H9 (cell line): ENCODE results near the gene GNAO1. TPM values are rescaled to one million over a fixed set of nuclear protein-coding genes. Genes with fewer than 3 reads are reported as not detected.

Experiments
- DNase-seq: peaks from one replicate; pipeline ENCODE4 v3.0.0-alpha.2; 2017
- H2AFZ ChIP-seq: one replicate; pipeline ENCODE4 v1.6.1; 2013; ENCODE audit warnings: mild to moderate bottlenecking, low read length, control low read depth, moderate library complexity
- H2AK5ac ChIP-seq: 2 replicates; pipeline ENCODE4 v1.6.1; 2013; ENCODE audit warnings: low read length, control low read depth, mixed read lengths; ENCODE audit not compliant: insufficient read length
- H2BK120ac ChIP-seq: one replicate; pipeline ENCODE4 v1.6.1; 2013; ENCODE audit warnings: low read depth, mild to moderate bottlenecking, low read length, control low read depth, inconsistent platforms; ENCODE audit not compliant: poor library complexity, severe bottlenecking
- H2BK12ac ChIP-seq: 2 replicates; pipeline ENCODE4 v1.6.1; 2013; ENCODE audit warnings: low read length, control low read depth, mixed read lengths, low read depth; ENCODE audit not compliant: insufficient read length
- H2BK15ac ChIP-seq: 2 replicates; pipeline ENCODE4 v1.6.1; 2013; ENCODE audit warnings: low read depth, low read length, control low read depth
- H2BK20ac ChIP-seq: one replicate; pipeline ENCODE4 v1.6.1; 2013; ENCODE audit warnings: low read depth, mild to moderate bottlenecking, low read length, control low read depth, inconsistent platforms; ENCODE audit not compliant: poor library complexity, severe bottlenecking
- H2BK5ac ChIP-seq: 2 replicates; pipeline ENCODE4 v1.6.1; 2013; ENCODE audit warnings: low read length, control low read depth, mixed read lengths; ENCODE audit not compliant: insufficient read length
- H3K14ac ChIP-seq: 2 replicates; pipeline ENCODE4 v1.6.1; 2013; ENCODE audit warnings: low read length, control low read depth; ENCODE audit not compliant: insufficient read depth
- H3K18ac ChIP-seq: 2 replicates; pipeline ENCODE4 v1.6.1; 2013; ENCODE audit warnings: low read depth, mild to moderate bottlenecking, mixed read lengths, low read length, control low read depth; ENCODE audit not compliant: insufficient read length
- H3K23ac ChIP-seq: 2 replicates; pipeline ENCODE4 v1.6.1; 2013; ENCODE audit warnings: low read length, control low read depth, mixed read lengths, low read depth; ENCODE audit not compliant: insufficient read length
- H3K23me2 ChIP-seq: 2 replicates; pipeline ENCODE4 v1.6.1; 2013; ENCODE audit warnings: low read depth, mild to moderate bottlenecking, mixed read lengths, low read length, control low read depth; ENCODE audit not compliant: insufficient read length, poor library complexity, severe bottlenecking
- H3K27ac ChIP-seq: 2 replicates; pipeline ENCODE4 v1.5.1; 2013; ENCODE audit warnings: low read length, control low read depth, mixed read lengths, low read depth; ENCODE audit not compliant: insufficient read length
- H3K27me3 ChIP-seq: 2 replicates; pipeline ENCODE4 v1.6.1; 2013; ENCODE audit warnings: low read length, control low read depth, inconsistent platforms; ENCODE audit not compliant: insufficient read depth
- H3K4ac ChIP-seq: 2 replicates; pipeline ENCODE4 v1.6.1; 2013; ENCODE audit warnings: low read depth, mild to moderate bottlenecking, control low read depth, inconsistent platforms, low read length, moderate library complexity
- H3K4me1 ChIP-seq: 2 replicates; pipeline ENCODE4 v1.6.1; 2013; ENCODE audit warnings: low read length, control low read depth, inconsistent platforms; ENCODE audit not compliant: insufficient read depth
- H3K4me2 ChIP-seq: 2 replicates; pipeline ENCODE4 v1.6.1; 2013; ENCODE audit warnings: low read length, control low read depth, mixed read lengths; ENCODE audit not compliant: insufficient read length, insufficient read depth
- H3K56ac ChIP-seq: 2 replicates; pipeline ENCODE4 v1.6.1; 2013; ENCODE audit warnings: low read depth, mild to moderate bottlenecking, mixed read lengths, low read length, control low read depth; ENCODE audit not compliant: insufficient read length
- H3K79me1 ChIP-seq: 2 replicates; pipeline ENCODE4 v1.6.1; 2013; ENCODE audit warnings: low read depth, mild to moderate bottlenecking, moderate library complexity, low read length, control low read depth, inconsistent platforms; ENCODE audit not compliant: insufficient read depth, poor library complexity, severe bottlenecking
- H3K79me2 ChIP-seq: 2 replicates; pipeline ENCODE4 v1.6.1; 2013; ENCODE audit warnings: low read length, control low read depth, inconsistent platforms; ENCODE audit not compliant: insufficient read depth
- H3K9ac ChIP-seq: 2 replicates; pipeline ENCODE4 v1.6.1; 2013; ENCODE audit warnings: low read length, control low read depth, mixed read lengths; ENCODE audit not compliant: insufficient read length; ENCODE audit errors: extremely low read depth
- H3K9me3 ChIP-seq: one replicate; pipeline ENCODE4 v1.6.1; 2013; ENCODE audit warnings: low read depth, low read length, inconsistent platforms; ENCODE audit not compliant: control insufficient read depth
- H3T11ph ChIP-seq: one replicate; pipeline ENCODE4 v1.6.1; 2013; ENCODE audit warnings: mild to moderate bottlenecking, low read length, control low read depth, inconsistent platforms
- H4K20me1 ChIP-seq: one replicate; pipeline ENCODE4 v1.6.1; 2013; ENCODE audit not compliant: control insufficient read depth, insufficient read length, insufficient read depth
- H4K5ac ChIP-seq: 2 replicates; pipeline ENCODE4 v1.6.1; 2013; ENCODE audit warnings: low read depth, mild to moderate bottlenecking, mixed read lengths, low read length, control low read depth; ENCODE audit not compliant: insufficient read length
- H4K8ac ChIP-seq: replicated peaks from 2 replicates; pipeline ENCODE4 v1.6.1; 2013; ENCODE audit warnings: low read length, control low read depth, mixed read lengths, low read depth; ENCODE audit not compliant: insufficient read length
- H4K91ac ChIP-seq: 2 replicates; pipeline ENCODE4 v1.6.1; 2013; ENCODE audit warnings: low read depth, mild to moderate bottlenecking, moderate library complexity, mixed read lengths, low read length, control low read depth; ENCODE audit not compliant: insufficient read length
- H3K27ac Mint-ChIP-seq, 3 experiments: 2 replicates in 2 of 3; 3 replicates in 1 of 3; pipeline ENCODE4 v1.8.0; 2020 to 2021; ENCODE audit warnings: mixed read lengths in 3 of 3, mild to moderate bottlenecking in 1 of 3, moderate library complexity in 1 of 3
- H3K27me3 Mint-ChIP-seq: 2 replicates; pipeline ENCODE4 v1.8.0; 2021; ENCODE audit warnings: low read depth, mild to moderate bottlenecking, moderate library complexity, mixed read lengths
- H3K36me3 Mint-ChIP-seq, 3 experiments: 2 replicates in 2 of 3; 3 replicates in 1 of 3; pipeline ENCODE4 v1.8.0; 2020 to 2021; ENCODE audit warnings: low read depth in 3 of 3, mixed read lengths in 3 of 3; ENCODE audit not compliant: insufficient read depth in 1 of 3
- H3K4me1 Mint-ChIP-seq, 2 experiments: 2 replicates each; pipeline ENCODE4 v1.8.0; 2020; ENCODE audit warnings: mixed read lengths in 2 of 2
- H3K4me3 Mint-ChIP-seq, 2 experiments: 2 replicates in 1 of 2; 3 replicates in 1 of 2; pipeline ENCODE4 v1.8.0; 2020 to 2021; ENCODE audit warnings: mild to moderate bottlenecking in 2 of 2, mixed read lengths in 2 of 2, moderate library complexity in 1 of 2
- H3K9me3 Mint-ChIP-seq, 2 experiments: 2 replicates in 1 of 2; 3 replicates in 1 of 2; pipeline ENCODE4 v1.8.0; 2020; ENCODE audit warnings: mild to moderate bottlenecking in 2 of 2, mixed read lengths in 2 of 2, moderate library complexity in 1 of 2
- WGBS: extraction: QIAGEN DNeasy Blood & Tissue Kit; methylation state at CpG from one replicate; pipeline ENCODE4 v1.1.7; 2013; ENCODE audit warnings: missing lambda C conversion rate, low lambda C conversion rate, mixed read lengths; ENCODE audit not compliant: insufficient read length; ENCODE audit errors: extremely low coverage; 5-methylcytosine and 5-hydroxymethylcytosine counted together
- total RNA-seq: library from RNA; stranded (reverse); gene quantifications from 2 replicates; pipeline ENCODE4 v1.2.1, GENCODE V29; 2021
- TF ChIP-seq, protein P1 (sequence below): fragments of 200-600 bp; sonication (generic); conservative IDR thresholded peaks from 3 replicates; pipeline ENCODE4 v1.8.0; 2021; ENCODE audit warnings: antibody characterized with exemption, mild to moderate bottlenecking

GNAO1 gene
- total RNA-seq, 1 experiment from 2014 or later: 16.9 TPM

DNA sequence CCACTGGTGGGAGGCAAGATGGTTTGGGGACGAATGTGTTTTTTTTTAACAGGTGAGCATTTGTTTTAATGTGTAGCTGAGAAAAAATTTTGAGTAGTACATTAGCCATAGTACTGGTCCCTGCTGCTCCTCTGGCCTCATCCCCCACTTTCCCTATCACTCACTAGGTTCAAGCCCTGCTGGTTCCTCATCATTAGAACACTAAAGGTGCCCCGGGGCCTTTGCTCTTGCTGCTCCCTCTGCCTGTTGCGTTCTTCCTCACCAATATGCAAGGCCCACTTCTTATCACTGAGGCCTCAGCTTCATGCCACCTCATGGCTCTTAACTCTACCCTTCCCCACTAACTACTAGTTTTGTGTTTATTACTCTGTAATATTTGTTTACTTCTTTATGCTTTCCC, 74.5 kb downstream of the GNAO1 start:
- Histone ChIP-seq H2AFZ (no peak overlapping the region), H2AK5ac (no peak overlapping the region), H3K4ac (no peak overlapping the region), H3K79me1 (no peaks in the 10 kb centered on the region), H3K23me2 (no peaks in the 10 kb centered on the region), H2BK120ac (no peak overlapping the region), H3K14ac (no peak overlapping the region), H3K23ac (no peak overlapping the region), H3T11ph (no peak overlapping the region), H2BK20ac (no peak overlapping the region), H3K4me2 (no peak overlapping the region), H4K20me1 (no peaks in the 10 kb centered on the region), H2BK15ac (no peak overlapping the region), H4K91ac (no peak overlapping the region), H3K27me3 (no peaks in the 10 kb centered on the region), H2BK5ac (no peak overlapping the region), H3K9ac (no peak overlapping the region), H3K4me1 (peaks cover 9% of the 10 kb centered on the region; the same call in 1 of the 2 replicates), H4K8ac (no peak overlapping the region), H4K5ac (no peak overlapping the region), H3K79me2 (no peaks in the 10 kb centered on the region), H2BK12ac (no peak overlapping the region), H3K18ac (no peak overlapping the region), H3K56ac (no peak overlapping the region), H3K9me3 (no peaks in the 10 kb centered on the region), H3K27ac (no peak overlapping the region)
- Mint-ChIP-seq H3K27ac (no peak overlapping the region), H3K9me3 (no peaks in the 10 kb centered on the region), H3K4me1 (peaks cover 27 to 28% of the 10 kb centered on the region in 2 experiments), H3K4me3 (no peak overlapping the region), H3K36me3 (no peaks in the 10 kb centered on the region), H3K27me3 (no peaks in the 10 kb centered on the region)
- WGBS: 100% methylated on average over 1 of the region's 3 CpGs
- TF ChIP-seq, protein P1, sequence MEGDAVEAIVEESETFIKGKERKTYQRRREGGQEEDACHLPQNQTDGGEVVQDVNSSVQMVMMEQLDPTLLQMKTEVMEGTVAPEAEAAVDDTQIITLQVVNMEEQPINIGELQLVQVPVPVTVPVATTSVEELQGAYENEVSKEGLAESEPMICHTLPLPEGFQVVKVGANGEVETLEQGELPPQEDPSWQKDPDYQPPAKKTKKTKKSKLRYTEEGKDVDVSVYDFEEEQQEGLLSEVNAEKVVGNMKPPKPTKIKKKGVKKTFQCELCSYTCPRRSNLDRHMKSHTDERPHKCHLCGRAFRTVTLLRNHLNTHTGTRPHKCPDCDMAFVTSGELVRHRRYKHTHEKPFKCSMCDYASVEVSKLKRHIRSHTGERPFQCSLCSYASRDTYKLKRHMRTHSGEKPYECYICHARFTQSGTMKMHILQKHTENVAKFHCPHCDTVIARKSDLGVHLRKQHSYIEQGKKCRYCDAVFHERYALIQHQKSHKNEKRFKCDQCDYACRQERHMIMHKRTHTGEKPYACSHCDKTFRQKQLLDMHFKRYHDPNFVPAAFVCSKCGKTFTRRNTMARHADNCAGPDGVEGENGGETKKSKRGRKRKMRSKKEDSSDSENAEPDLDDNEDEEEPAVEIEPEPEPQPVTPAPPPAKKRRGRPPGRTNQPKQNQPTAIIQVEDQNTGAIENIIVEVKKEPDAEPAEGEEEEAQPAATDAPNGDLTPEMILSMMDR: no peak
- DNase-seq: no peak
